Stimulated activated CD8-positive, alpha-beta memory T cell treated with anti-CD3 and anti-CD28 coated beads, Interleukin-7, amount 100 ng/mL, for 1 hour (primary cell): ENCODE results near the gene RMND5A.

ENCODE experiments used
- DNase-seq, 2 donors: peaks; one replicate each; pipeline ENCODE4 v3.0.0-alpha.2; 2020; ENCODE audit warnings: low read depth in 2 of 2

Gene RMND5A

DNA sequence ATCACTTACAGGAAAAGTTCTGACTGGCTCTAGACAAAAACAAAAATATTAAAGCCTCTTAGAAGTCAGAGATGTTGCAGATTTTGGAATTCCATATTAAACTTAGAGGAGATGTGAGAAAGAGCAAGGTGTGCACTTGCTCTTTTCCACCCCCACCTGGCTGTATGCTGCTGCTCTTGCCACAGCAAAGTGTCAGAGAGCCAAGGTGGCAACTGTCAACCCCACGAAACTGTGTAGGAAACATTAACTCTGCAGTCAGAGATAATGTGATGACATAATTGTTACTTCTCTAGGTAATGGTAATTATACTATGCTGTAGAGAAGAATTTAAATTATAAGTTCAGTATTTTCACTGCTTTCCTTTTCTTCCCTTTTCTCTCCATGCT lies 45.2 kb downstream of the RMND5A start:
- DNase-seq, result no peak

DNA sequence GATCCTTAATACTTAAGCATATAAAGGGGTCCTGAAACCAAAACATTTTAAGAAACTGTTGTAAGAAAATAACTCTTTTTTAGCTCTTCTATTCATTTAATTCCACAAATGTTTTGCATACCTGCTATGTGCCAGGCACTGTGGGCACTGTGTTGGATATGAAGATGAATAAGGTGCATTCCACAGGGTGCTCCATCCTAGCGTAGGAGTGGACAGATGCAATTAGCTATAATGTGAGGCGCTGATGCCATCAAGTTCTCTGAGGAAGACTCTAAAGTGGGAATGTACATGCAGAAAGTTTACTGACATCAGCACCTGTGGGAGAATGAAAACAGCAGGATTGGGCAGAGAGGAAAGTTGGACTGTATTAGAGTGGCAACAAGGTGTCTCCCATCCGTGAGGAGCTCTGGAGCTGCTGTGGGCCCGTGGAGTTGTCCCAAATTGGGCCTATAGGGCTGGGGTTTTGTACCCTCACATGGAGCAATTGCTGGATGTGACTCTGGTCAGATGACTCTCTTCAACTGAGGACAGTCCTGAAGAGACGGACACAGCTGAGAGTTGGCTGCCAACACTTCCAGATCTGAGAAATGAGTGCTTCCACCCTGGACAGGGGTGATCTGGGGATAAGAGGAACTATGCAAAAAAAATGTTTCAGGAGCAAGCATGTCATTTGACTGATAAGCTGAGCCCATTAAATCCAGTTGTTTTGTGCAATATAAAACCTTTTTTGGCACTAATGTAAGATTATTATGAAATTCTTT lies 48.3 kb downstream of the RMND5A start:
- no peak for DNase-seq

- no peak for DNase-seq
Measured at GRCh38 chr2:86769838-86770237, 49.7 kb downstream of the RMND5A start.

GRCh38 chr2:86770816-86771301 lies 50.8 kb downstream of the RMND5A start:
- DNase-seq, result no peak

DNA sequence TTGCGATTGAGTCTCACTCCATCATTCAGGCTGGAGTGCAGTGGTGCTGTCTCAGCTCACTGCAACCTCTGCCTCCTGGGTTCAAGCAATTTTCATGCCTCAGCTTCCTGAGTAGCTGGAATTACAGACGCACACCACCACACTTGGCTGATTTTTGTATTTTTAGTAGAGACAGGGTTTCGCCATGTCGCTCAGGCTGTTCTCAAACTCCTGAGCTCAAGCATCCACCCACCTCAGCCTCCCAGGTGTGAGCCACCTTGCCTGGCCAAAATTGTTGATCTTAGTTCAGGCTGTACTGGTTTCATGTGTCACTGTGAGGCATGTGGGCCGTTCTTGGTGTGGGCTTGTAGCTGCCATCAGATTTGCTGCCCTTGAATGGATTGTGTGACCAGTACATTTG lies 52.5 kb downstream of the RMND5A start:
- DNase-seq, result no peak

GRCh38 chr2:86774862-86775261 lies 54.8 kb downstream of the RMND5A start:
- no peak for DNase-seq

DNA sequence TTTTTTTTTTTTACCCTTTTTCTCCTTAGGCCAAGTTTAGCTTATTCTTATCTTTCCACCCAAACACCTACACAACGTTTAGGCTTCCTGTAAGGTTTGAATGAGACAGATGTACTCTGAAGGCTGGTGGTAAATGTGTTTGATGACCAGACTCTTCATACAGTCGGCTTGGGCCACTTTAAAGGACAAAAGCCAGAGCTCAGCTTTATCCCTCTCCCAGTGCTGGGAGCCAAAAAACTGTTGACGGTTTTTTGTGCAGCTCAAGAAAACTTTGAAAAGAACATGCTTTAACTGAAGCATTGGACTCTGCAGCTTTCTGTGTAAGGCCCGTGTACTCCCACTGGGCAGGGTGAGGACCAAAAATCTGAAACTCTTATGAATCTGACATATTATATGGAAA lies 55.2 kb downstream of the RMND5A start:
- DNase-seq, result no peak

- no peak for DNase-seq
Measured at GRCh38 chr2:86776532-86776931, 56.4 kb downstream of the RMND5A start.

DNA sequence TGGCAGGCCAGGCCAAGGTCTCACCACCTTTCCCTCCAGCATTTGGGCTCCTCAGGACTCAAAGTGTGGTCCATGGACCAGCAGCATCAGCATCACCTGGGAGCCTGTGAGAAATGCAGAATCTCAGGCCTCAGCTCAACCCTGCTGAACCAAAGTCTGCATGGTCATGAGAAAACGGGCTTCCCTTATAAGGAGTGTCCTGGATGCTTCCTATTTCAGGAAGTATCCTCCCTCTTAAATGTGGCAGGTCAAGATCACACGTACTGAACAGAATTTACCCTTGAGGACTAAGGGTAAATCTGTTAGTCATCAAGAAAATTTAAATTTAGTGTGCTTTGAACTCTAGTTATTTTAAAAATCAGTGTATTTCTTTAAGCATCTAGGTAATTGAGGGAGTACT lies 58.9 kb downstream of the RMND5A start:
- DNase-seq, result no peak

- DNase-seq, result no peak
Measured at GRCh38 chr2:86779971-86780370, 59.9 kb downstream of the RMND5A start.

DNA sequence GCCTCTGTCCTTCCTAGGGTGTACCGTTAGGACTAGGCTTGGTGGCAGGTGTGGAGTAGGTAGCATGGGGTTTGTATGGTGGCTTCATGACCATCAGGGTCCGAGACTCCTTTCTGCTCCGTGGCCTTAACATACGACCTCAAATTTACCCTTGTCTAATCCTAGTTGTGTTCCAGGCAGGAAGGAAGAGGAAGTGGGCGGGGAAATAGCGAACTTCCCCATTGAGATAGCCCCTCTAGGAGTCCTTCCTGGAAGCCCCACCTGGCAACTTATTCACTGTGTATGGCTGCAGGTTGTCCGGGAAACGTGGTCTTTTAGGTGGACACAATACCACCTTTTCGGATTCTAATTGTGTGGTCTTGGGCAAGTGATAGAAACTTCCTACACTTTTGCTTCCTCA lies 61.3 kb downstream of the RMND5A start:
- DNase-seq, result no peak

- DNase-seq, result no peak
Measured at GRCh38 chr2:86782748-86783147, 62.7 kb downstream of the RMND5A start.

GRCh38 chr2:86783615-86784339 lies 63.7 kb downstream of the RMND5A start:
- DNase-seq, result no peak

DNA sequence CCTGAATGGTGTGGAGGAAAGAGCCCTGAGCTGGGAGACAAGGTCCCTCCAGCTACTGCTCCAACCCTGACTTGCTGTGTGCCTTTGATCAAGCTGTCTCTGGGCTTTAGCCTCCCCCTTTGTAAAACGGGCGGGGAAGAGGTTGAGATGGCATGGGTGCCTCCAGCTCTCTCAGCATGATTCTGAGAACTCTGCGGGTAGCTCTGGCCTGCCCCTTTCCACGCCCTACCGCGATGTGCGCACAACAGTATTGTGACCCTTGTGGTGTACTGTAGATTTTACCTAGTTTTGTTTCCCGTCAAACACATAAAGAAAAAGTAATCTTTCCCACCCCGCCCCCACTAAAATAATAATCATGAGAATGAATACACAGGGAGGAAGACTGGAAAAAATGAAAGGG lies 65.4 kb downstream of the RMND5A start:
- DNase-seq, result peak in 1 of 2 donors; percentile 59

- DNase-seq, result peak in 1 of 2 donors; percentile 39
Measured at GRCh38 chr2:86786001-86786536, 66.0 kb downstream of the RMND5A start.

DNA sequence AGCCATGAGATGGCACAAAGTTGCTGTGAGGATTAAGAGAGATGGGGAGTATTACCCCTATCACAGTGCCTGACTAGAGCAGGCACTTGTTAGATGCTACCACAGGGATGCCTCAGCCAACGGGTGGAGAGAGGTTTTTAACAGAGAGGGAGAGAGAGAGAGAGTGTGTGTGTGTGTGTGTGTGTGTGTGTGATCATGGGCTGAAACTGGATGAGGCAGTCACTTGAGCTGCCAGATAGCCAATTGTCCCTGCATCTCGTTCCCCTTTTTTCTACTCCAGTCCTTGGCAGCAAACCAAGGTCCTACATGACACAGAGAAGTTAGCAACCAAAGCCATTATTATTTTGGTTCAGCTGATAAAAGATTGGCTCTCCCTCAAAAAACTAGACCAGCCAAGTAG lies 67.6 kb downstream of the RMND5A start:
- no peak for DNase-seq

DNA sequence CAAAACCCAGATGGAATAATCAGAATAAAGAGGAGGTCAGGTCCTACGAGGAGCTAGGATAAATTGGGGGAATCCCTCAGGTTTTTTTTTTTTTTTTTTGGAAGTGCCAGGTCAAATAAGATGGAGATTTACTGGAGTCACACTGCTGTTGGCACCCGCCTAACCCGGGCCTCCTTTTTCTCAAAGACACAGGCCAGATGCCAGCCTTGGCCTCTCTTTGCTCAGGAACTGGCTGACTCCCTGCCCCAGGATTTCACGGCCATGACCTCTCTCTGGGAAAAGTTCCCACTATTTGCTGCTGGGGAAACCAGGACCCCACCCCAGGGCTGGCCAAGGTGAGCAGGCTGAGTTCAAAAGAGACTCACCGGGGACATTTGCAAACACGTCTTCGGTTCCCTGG lies 68.1 kb downstream of the RMND5A start:
- no peak for DNase-seq

- no peak for DNase-seq
Measured at GRCh38 chr2:86788881-86789686, 69.0 kb downstream of the RMND5A start.

DNA sequence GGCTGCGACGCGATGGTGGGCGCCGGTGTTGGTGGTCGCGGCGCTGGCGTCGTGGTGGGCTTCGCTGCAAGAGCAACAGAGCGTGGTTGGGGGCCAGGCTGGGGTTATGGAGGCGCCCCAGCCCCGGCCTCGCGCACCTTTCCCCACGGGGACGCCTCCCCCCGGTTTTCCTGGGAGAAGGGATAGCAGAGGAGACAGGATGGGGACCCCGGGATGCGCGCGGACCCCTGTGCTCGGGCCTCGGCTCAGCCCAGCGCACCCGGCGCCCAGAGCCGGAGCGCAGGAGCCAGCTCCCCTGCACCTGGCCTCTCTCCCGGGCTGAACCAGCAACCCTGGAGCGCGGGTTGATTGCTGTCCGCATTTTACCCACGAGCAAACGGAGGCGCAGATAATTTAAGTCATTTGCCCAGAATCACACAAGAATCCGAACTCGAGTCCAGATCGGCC lies 69.6 kb downstream of the RMND5A start:
- DNase-seq, result no peak

- DNase-seq, result no peak
Measured at GRCh38 chr2:86790134-86790675, 70.1 kb downstream of the RMND5A start.

DNA sequence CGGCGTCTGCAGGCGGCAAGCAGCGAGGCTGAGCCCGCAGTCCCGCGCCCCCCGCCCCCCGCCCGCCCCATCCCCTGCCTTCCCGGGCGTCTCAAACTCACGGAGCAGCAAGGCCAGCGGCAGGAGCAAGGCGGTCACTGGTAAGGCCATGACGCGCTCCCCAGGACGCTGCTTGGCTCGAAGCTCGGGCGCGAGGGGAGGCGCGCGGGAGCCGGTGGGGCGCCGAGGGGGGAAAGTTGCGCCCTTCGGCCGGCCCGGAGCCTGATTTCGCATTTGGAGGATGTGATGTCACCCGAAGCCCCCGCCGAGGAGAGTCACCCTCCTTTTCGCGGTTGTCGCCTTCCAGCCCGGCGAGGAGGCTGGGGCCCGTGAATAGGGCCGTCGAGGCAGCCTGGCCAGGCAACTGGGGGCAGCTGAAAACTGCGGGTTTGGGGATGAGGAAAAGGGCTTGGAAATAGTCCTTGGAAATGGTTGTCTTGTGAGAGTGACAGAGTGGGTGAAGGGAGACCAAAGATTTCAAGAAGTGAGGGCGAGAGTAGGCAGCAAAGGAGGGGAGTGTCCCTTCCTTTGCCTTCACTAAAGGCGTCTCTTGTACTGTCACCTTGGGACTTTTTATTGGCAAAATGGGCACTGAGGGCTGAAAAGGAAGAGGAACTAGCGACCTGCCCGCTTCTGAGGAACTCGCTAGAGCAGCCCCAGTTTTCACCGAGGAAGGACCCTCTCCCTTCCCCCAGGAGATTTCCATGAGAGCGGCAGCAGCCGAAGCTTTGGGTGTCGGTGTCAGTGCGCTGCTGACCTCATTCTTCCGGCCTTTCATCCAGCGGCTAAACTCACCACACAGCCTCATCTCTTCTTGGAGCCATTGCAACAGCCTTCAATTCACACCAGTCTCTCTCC lies 70.8 kb downstream of the RMND5A start, which contains the start of gene CD8A:
Gene CD8A (minus strand): TSS at position 238 of the 897 bp plus-strand sequence. CDS start 88 bp downstream, at position 150.
- peak; percentile 56 to 65 for DNase-seq
